HG02763 (cell line): ENCODE results near the gene ABCA5.
"Not testable (repeated sequence)": the region's sequence is repeated elsewhere in the genome, so short reads cannot be mapped to it uniquely, and the experiment has no call there.

Experiments
- ATAC-seq: cut with Tn5 transposase; IDR thresholded peaks from one replicate; pipeline ENCODE4 v1.9.1; 2021; ENCODE audit warnings: mild to moderate bottlenecking, moderate library complexity; ENCODE audit not compliant: unreplicated experiment

The ABCA5 gene

GRCh38 chr17:69333561-69333960 lies 6.6 kb upstream of the ABCA5 start:
- ATAC-seq, result no peak

- no peak for ATAC-seq
Observed at GRCh38 chr17:69331756-69332155, 4.8 kb upstream of the ABCA5 start.

- peak; percentile 1 for ATAC-seq
Observed at GRCh38 chr17:69326377-69327059, 415 bp downstream of the ABCA5 start.

GRCh38 chr17:69325518-69326376 lies 1.2 kb downstream of the ABCA5 start:
- ATAC-seq, result no peak

- no peak for ATAC-seq
Observed at GRCh38 chr17:69323806-69324205, 3.1 kb downstream of the ABCA5 start.

GRCh38 chr17:69320908-69321238 lies 6.1 kb downstream of the ABCA5 start:
- ATAC-seq, result no peak

- ATAC-seq, result no peak
Observed at GRCh38 chr17:69320210-69320907, 6.6 kb downstream of the ABCA5 start.

GRCh38 chr17:69317625-69318024 lies 9.3 kb downstream of the ABCA5 start:
- ATAC-seq, result no peak

- no peak for ATAC-seq
Observed at GRCh38 chr17:69314246-69315065, 12.5 kb downstream of the ABCA5 start.

- no peak for ATAC-seq
Observed at GRCh38 chr17:69305177-69305576, 21.8 kb downstream of the ABCA5 start.

GRCh38 chr17:69302682-69303081 lies 24.3 kb downstream of the ABCA5 start:
- no peak for ATAC-seq

GRCh38 chr17:69300222-69300621 lies 26.7 kb downstream of the ABCA5 start:
- no peak for ATAC-seq

- ATAC-seq, result not testable (repeated sequence)
Observed at GRCh38 chr17:69298120-69298722, 28.7 kb downstream of the ABCA5 start.

GRCh38 chr17:69287168-69287567 lies 39.8 kb downstream of the ABCA5 start:
- no peak for ATAC-seq

GRCh38 chr17:69286257-69286656 lies 40.7 kb downstream of the ABCA5 start:
- ATAC-seq, result no peak

- no peak for ATAC-seq
Observed at GRCh38 chr17:69284646-69285045, 42.3 kb downstream of the ABCA5 start.

- no peak for ATAC-seq
Observed at GRCh38 chr17:69282002-69282401, 44.9 kb downstream of the ABCA5 start.

- not testable (repeated sequence) for ATAC-seq
Observed at GRCh38 chr17:69276279-69276678, 50.7 kb downstream of the ABCA5 start.

GRCh38 chr17:69275751-69276150 lies 51.2 kb downstream of the ABCA5 start:
- ATAC-seq, result no peak

GRCh38 chr17:69271023-69271422 lies 55.9 kb downstream of the ABCA5 start:
- no peak for ATAC-seq
